Ovary (tissue), 9 donors: ENCODE data around the gene UST. TPM values are rescaled to one million over a fixed set of nuclear protein-coding genes. Genes with fewer than 3 reads are reported as not detected.

Source experiments
- DNase-seq, 5 donors: peaks; one replicate each; pipeline ENCODE4 v3.0.0-alpha.2; 2019 to 2020
- H3K27ac ChIP-seq, 2 donors: fragments of 200-600 bp; one replicate each; pipeline versions ENCODE4 v1.5.1 to v1.8.0; 2019 to 2022
- H3K27me3 ChIP-seq: fragments of 200-600 bp; one replicate; pipeline ENCODE4 v1.8.0; 2022
- H3K36me3 ChIP-seq: fragments of 200-600 bp; sonication (generic); one replicate; pipeline ENCODE4 v1.5.1; 2019
- H3K4me1 ChIP-seq: one replicate; pipeline ENCODE4 v1.8.1; 2013; ENCODE audit warnings: mild to moderate bottlenecking, moderate library complexity; ENCODE audit not compliant: insufficient read depth
- H3K4me3 ChIP-seq: fragments of 200-600 bp; sonication (generic); one replicate; pipeline ENCODE4 v1.5.1; 2017
- H3K9me3 ChIP-seq, 2 donors: fragments of 200-600 bp in 1 of 2; sonication (generic) in 1 of 2; one replicate each; pipeline versions ENCODE4 v1.5.1 to v1.8.1; 2013 to 2019; ENCODE audit warnings: mild to moderate bottlenecking in 1 of 2, moderate library complexity in 1 of 2
- EP300 ChIP-seq: sonication (generic); formaldehyde crosslinking; IDR thresholded peaks from one replicate; pipeline ENCODE4 v1.6.1; 2017; ENCODE audit warnings: antibody characterized with exemption
- POLR2A ChIP-seq: fragments of 450-650 bp; IDR thresholded peaks from one replicate; pipeline ENCODE4 v1.6.1; 2017; ENCODE audit warnings: antibody characterized with exemption, mild to moderate bottlenecking, moderate library complexity
- WGBS, 3 donors: extraction: QIAGEN DNeasy Blood & Tissue Kit in 1 of 3; methylation state at CpG; one replicate each; pipeline versions ENCODE4 v1.1.5 to v1.1.7; 2013 to 2017; 5-methylcytosine and 5-hydroxymethylcytosine counted together
- intact Hi-C, 4 donors: fragments of 100-400 bp; cut with DNase I; formaldehyde crosslinking; loops; one replicate each; pipeline versions ENCODE4 v1.11.0 to v1.15.1; 2022 to 2023
- polyA plus RNA-seq, 2 donors: library from polyadenylated mRNA; stranded (reverse); fragments of 200-250 nt in 1 of 2; fragments of 350-450 nt in 1 of 2; fragmentation: Illumina TruSeq in 1 of 2; extraction: RNeasy Lipid Tissue Mini Kit (QIAGEN cat#74804) in 1 of 2; gene quantifications; one replicate each; pipeline ENCODE4 v1.2.3, GENCODE V29; 2013 to 2014
- total RNA-seq, 7 donors: library from RNA; depleted of rRNA in 2 of 7; stranded (reverse); fragments of >200 nt in 2 of 7; fragmentation: NEBNext Ultra II Directional in 3 of 7; extraction: Animal tissue kit (Norgen Biotek cat#: 25700) in 3 of 7; gene quantifications; one replicate each; pipeline versions ENCODE4 v1.1.0 to v1.2.4, GENCODE V29; 2016 to 2023
- TF ChIP-seq, protein P1 (sequence below), 3 donors: fragments of 450-650 bp in 2 of 3; fragments of 200-600 bp in 1 of 3; IDR thresholded peaks; one replicate each; pipeline versions ENCODE4 v1.5.1 to v1.8.0; 2016 to 2022; ENCODE audit warnings: antibody characterized with exemption in 3 of 3, mild to moderate bottlenecking in 1 of 3
- donor health status: DM: no; HTN: no; CAD: no; lungs with moderate emphysema.
- donor health status: DM: no; HTN: no; CAD: no.
- donor health status: Bipolar disorder and iron deficiency.
- donor health status: DM: yes; HTN: yes; CAD: no.
- donor health status: DM: no; HTN: no; CAD: no.
- donor health status: DM: yes; HTN: yes; CAD: no.

Gene UST
- total and polyA plus RNA-seq, 9 donors, result 11.8 to 20.1 (median 16.5) TPM

- H3K27ac ChIP-seq, result no peak overlapping the region
- H3K4me1 ChIP-seq, result peaks cover 10% of the 10 kb centered on the region
- no peak for DNase-seq
- 45 to 64% (median 50%) methylated on average over 7 of the region's 7 CpGs for WGBS, 3 donors
- H3K36me3 ChIP-seq, result no peaks in the 10 kb centered on the region
- no peaks in the 10 kb centered on the region for H3K9me3 ChIP-seq
- intact Hi-C loops, result no loop called here
- no peak overlapping the region for H3K4me3 ChIP-seq
- no peaks in the 10 kb centered on the region for H3K27me3 ChIP-seq
- TF ChIP-seq POLR2A (no peak), EP300 (no peak)
- TF ChIP-seq, protein P1, sequence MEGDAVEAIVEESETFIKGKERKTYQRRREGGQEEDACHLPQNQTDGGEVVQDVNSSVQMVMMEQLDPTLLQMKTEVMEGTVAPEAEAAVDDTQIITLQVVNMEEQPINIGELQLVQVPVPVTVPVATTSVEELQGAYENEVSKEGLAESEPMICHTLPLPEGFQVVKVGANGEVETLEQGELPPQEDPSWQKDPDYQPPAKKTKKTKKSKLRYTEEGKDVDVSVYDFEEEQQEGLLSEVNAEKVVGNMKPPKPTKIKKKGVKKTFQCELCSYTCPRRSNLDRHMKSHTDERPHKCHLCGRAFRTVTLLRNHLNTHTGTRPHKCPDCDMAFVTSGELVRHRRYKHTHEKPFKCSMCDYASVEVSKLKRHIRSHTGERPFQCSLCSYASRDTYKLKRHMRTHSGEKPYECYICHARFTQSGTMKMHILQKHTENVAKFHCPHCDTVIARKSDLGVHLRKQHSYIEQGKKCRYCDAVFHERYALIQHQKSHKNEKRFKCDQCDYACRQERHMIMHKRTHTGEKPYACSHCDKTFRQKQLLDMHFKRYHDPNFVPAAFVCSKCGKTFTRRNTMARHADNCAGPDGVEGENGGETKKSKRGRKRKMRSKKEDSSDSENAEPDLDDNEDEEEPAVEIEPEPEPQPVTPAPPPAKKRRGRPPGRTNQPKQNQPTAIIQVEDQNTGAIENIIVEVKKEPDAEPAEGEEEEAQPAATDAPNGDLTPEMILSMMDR (IDR thresholded peaks at IDR 0.05), result no peak
These were observed 34.1 kb downstream of the UST start for GRCh38 chr6:148780918-148781436.

- no peaks in the 10 kb centered on the region for H3K4me1 ChIP-seq
- no peak for DNase-seq
- no peak overlapping the region for H3K4me3 ChIP-seq
- intact Hi-C loops, result no loop called here
- 89 to 92% (median 90%) methylated on average over 11 of the region's 11 CpGs for WGBS, 3 donors
- no peaks in the 10 kb centered on the region for H3K9me3 ChIP-seq
- no peak overlapping the region for H3K27ac ChIP-seq
- TF ChIP-seq, protein P1 (IDR thresholded peaks at IDR 0.05), result no peak
- TF ChIP-seq POLR2A (no peak), EP300 (no peak)
- no peaks in the 10 kb centered on the region for H3K27me3 ChIP-seq
- H3K36me3 ChIP-seq, result no peaks in the 10 kb centered on the region
These were observed 43.1 kb downstream of the UST start for GRCh38 chr6:148789948-148790347.

DNA sequence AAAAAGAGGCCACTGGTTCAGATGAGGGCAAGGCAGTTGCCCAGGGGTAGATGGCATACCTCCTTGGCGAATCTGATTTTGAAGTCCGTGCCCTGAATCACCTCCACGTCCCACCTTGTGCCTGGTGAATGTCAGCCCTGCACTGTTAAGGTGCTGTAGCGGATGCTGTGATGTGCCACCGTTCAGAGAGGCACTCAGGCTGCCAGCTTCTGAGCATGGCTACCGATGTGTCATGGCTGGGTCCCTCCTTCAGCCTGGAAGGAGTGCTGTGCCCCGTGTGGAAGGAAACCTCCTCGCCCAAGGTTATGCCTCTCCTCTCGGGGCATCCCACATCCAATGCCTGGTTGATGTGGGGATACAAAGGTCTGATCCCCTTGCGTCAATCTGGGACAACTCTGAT, 43.6 kb downstream of the UST start:
- H3K27ac ChIP-seq, result no peak overlapping the region
- TF ChIP-seq, protein P1 (IDR thresholded peaks at IDR 0.05), result no peak
- TF ChIP-seq EP300 (no peak), POLR2A (no peak)
- no peaks in the 10 kb centered on the region for H3K9me3 ChIP-seq
- no peaks in the 10 kb centered on the region for H3K27me3 ChIP-seq
- no peaks in the 10 kb centered on the region for H3K4me1 ChIP-seq
- WGBS, 3 donors, result 92 to 96% (median 94%) methylated on average over 7 to 10 of the region's 10 CpGs
- no peak for DNase-seq
- no peaks in the 10 kb centered on the region for H3K36me3 ChIP-seq
- H3K4me3 ChIP-seq, result no peak overlapping the region
- intact Hi-C loops, result no loop called here

- DNase-seq, result no peak
- Histone ChIP-seq H3K27me3 (no peaks in the 10 kb centered on the region), H3K4me1 (no peaks in the 10 kb centered on the region), H3K27ac (no peak overlapping the region), H3K9me3 (no peaks in the 10 kb centered on the region), H3K36me3 (no peaks in the 10 kb centered on the region), H3K4me3 (no peak overlapping the region)
- TF ChIP-seq POLR2A (no peak), EP300 (no peak)
- TF ChIP-seq, protein P1 (IDR thresholded peaks at IDR 0.05), result no peak
- intact Hi-C loops, result no loop called here
- 94% methylated on average over 10 of the region's 10 CpGs for WGBS, 3 donors
These were observed 44.0 kb downstream of the UST start for GRCh38 chr6:148790817-148791216.
